ENCODE measurements around the gene EXOC3. TPM values are rescaled to one million over a fixed set of nuclear protein-coding genes. Genes with fewer than 3 reads are reported as not detected.
A peak's percentile ranks its signal among the peaks of the same experiment; 100 is the strongest.
"Not testable (repeated sequence)": the region's sequence is repeated elsewhere in the genome, so short reads cannot be mapped to it uniquely, and the experiment has no call there.

EXOC3 gene
- polyA plus RNA-seq, 12 donors, result 28.6 to 44.6 (median 35.4) TPM; not detected in 1

DNA sequence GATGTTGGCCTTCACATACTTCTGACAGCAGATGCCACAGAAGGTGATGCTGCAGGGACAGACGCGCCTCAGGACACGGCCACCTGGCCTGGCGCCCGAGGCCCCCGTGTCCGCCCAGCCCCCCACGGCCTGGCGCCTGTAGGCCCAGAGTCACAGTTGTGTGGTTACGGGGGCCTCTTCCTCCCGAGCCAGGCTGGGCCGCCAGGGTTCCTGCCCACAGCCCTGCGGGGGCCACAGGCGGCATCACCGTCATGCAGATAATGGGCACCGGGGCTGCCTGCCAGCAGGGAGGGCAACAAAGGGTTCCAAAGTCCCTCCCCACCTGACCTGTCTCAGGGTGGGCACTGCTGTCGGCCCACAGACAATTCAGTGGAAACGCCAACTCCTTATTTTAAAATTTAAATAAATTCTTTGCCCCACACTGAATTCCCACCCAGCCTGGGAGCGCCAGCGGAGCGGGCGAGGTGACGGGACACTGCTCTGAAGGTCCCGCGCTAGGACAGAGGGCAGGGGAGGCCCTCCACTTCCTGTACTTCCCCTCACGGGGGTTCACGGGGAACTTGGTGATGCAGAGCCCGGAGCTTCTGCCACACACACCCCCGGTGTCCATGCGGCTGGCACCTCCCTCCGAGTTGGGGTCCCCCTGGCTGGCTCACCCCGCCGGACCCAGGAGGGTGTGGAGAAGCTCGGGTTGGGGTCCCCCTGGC is 40.6 kb downstream of the EXOC3 start:
- no peak for DNase-seq

DNA sequence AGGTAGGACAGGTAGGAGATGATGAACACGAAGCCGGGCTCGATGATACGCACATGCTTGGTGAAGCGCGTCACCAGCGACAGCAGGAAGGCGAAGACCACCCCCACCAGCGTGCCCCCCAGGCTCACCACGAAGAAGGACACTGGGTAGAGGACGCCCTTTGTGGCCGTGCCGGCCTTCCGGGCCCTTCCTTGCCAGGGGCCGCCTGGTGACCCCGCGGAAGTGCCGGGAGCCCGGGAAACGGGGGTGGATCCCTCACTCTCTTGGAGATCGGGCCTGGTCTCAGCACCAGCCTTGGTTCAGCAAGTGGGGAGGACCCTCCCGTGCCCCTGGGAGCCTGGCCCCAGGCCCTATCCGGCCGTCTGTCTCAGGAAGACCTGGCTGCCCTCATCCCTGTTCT is 41.6 kb downstream of the EXOC3 start:
- no peak for DNase-seq

DNA sequence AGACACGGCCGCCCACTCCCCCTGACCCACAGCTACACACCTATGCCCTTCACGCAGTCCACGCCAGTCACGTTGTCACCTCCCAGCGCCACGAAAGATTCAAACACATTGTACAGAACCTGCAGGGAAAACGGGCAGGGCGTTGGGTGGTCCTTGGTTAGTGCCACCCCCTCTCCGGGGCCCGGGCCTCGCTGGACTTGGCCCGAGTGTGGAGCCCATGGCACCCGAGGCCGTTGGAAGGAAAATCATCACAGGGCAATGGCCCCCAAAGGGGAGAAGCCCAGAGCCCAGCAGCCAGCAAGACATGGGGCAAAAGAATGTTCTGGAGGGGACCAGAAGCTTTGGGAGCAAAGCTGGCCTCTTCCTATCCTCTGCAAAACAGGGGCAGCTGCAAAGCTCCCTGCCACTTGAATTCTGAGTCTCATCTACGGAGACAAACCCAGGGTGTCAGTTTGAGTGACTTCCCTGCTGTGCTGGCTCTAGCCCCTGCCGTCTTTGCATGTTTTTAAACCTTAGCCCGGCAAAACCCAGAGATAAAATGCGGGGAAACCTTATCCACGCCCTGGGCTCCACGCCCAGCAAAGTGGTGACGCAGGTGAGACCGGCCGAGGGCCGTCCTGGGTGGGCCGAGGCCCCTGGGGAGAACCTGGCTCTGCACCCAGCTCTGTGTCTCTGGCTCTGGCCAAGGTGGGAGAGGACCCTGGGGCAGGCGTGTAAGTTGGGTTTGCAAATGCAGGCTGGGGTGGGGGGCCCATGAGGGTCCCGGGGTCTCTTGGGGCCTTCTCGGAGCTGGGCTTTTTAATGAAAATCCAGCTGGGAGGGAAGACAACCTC is 42.4 kb downstream of the EXOC3 start:
- DNase-seq, result no peak

DNA sequence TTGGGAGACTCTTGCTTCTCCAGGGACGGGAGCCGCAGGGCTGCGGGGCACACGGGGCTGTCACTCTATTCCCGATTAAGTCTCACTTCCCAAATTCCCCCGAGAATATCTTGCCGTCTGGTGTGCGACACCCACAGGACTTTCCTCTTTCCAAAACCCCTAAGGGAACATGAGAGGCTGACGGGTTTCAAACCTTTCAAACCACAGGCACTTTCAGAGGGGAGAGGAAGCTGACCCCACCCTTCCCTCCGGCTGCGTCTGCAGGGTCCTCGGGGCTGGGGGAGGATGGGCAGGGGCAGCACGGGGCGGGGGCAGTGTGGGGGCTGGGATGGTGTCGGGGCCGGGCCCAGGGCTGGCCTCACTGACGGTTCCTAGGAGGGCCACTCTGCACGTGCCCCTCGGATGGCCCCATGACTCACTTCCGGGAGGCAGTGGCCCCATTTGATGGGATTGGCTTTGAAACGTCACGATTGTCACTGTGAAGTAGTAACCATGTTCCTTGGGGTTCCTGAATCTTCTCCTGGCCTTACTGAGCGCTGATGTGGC is 43.0 kb downstream of the EXOC3 start:
- no peak for DNase-seq

DNA sequence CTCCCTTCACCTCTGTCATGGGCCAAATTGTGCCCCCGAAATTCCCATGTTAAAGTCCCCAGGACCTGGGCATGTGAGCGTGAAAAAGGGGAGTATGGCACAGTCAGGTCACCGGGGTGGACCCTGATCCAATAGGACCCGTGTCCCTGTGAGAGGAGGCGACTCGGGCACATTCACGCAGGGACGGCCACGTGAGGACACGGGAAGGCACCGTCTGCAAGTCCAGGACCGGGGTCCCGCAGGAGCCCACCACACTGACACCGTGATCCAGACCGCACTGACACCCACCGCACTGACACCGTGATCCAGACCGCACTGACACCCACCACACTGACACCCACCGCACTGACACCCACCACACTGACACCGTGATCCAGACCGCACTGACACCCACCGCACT is 43.6 kb downstream of the EXOC3 start:
- DNase-seq, result not testable (repeated sequence)

DNA sequence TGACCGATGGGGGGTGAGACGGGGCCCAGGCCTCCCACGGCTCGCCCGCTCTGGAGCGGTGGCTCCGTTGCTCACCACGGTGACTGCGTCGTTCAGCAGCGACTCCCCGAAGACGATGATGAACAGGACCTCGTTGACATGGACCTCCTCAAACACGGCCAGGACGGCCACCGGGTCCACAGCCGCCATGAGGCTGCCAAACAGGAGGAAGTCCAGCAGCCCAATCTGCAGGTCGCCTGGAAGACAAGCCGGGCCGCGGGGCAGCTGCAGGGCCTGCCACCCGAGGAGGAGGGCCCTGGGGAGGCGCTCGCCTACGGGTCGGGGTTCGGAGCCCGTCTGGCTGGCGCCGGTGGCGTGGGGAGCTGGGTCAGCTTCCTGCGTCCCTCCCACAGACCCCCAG is 45.3 kb downstream of the EXOC3 start:
- DNase-seq, result no peak

- DNase-seq, result no peak
Measured at GRCh38 chr5:488744-489688, 46.0 kb downstream of the EXOC3 start.

GRCh38 chr5:489689-490080 is 46.7 kb downstream of the EXOC3 start:
- no peak for DNase-seq

- no peak for DNase-seq
Measured at GRCh38 chr5:490116-491106, 47.4 kb downstream of the EXOC3 start.

DNA sequence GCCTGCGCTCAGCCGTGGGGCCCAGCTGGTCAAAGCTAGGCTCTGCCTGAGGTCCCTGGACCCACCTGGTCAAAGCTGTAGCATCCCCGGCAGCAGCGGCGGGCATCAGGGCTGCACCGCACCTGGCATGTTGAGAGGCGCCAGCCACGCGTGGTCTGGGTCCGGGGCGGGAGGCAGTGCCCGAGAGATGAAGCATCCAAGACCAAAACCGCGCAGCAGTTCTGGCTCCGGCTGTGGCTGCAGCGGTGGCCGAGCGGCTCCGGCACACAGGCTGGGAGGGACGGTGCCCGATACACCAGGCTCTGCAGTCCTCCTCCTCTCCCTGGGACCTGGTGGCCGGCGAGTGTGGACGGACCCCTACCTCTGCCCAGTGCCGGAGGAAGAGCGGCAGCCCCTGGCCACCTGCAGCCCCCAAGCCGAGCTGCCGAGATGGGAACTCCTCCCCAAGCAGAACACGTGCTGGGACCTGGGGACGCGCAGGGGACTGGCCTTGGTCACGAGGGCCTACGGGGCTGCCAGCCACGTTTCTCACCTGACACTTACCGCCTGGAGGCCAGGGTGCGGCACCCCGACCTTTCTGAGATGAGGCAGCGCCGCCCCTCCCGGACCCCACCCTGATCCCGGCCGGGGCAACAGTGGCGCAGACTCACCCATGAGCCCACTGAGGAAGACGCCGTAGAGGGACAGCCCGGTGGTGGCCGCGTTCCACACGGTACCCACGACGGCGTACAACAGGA is 48.3 kb downstream of the EXOC3 start:
- no peak for DNase-seq

DNA sequence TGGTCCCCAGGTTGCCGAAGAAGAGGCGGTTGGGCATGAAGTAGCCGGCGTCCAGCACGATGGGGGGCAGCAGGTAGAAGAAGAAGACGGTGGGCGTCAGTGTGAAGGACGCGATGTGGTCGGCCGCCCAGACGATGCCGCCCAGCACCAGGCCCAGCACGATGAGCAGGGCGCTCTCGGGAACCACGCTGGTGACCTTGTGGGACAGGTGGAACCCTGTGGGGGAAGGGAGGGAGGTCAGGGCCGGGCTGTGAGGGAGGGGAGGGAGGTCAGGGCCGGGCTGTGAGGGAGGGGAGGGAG is 48.8 kb downstream of the EXOC3 start:
- no peak for DNase-seq

DNA sequence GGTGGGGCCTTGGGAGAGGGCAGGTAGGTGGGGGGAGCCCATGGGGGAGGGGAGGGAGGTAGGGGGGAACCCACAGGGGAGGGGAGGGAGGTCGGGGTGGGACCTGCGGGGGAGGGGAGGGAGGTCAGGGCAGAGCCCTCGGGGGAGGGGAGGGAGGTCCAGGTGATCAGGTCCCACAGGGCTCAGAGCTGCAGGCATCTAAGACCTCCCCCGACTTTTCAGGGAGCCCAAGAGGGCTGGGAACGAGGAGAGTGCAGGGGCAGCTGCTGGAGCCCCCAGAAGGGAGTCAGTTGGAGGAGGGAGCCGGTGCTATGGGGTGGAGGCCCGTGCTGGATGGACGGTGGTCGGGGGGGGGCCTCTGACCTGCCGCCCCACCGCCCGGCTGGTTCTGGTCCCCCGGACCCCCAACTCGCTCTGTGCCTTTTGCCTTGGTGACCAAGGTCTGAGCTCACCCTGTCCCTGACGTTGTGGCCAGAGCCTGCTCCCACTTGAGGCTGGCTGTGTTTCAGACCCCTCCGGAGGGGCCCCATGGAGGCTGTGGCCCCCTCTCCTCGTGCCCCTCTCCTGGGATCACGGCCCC is 49.4 kb downstream of the EXOC3 start:
- no peak for DNase-seq

GRCh38 chr5:493119-493701 is 50.2 kb downstream of the EXOC3 start:
- peak; percentile 31 for DNase-seq

DNA sequence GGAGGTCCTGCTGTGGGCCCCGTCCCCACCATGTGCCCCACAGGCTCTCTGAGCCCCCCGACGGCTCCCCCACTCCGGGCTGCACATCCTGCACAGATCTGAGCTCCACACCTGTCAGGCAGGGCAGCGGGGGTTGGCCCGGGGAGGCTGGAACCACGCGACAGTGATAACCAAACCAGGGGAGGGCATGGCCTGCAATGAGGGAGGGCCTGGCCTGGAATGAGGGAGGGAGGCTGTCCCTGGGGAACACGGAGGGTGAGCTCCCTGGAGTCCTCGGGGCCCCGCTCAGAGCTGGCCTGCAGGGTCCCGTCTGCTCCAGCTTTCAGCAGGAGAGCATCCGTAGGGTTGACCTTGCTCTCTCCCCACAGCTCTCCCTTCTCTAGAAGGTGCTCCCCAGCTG is 50.8 kb downstream of the EXOC3 start:
- DNase-seq, result no peak

- no peak for DNase-seq
Measured at GRCh38 chr5:494667-495255, 51.8 kb downstream of the EXOC3 start.

- DNase-seq, result no peak
Measured at GRCh38 chr5:496028-496427, 53.1 kb downstream of the EXOC3 start.

DNA sequence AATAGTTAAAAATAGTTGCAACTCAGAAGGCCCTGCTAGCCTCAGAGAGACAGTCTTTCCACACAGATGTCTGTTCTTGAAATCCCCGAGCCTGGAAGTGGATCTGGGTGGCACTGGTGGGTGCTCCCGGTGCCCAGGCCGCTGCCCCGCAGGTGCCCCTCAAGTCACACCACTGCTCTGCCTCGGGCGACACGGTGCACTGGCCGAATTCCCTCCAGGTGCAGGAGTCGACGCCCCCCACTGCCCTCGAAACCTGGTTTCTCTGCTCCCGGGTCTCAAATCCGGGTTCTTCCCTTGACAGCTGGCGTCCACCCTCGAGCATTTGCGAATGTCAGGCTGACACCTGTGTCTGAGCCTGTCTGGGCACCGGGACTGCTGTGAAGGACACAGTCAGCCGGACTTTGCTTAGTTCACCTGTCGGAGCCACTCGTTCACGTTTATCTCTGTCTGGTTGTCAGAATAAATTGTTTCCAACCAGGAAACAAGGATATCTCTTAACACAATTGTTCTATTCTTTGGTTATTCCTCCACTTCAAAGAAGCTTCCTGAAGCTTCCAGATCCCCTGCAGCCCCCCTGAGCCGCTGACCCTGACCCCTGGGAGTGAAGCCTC is 54.2 kb downstream of the EXOC3 start:
- DNase-seq, result no peak

GRCh38 chr5:497871-498509 is 55.0 kb downstream of the EXOC3 start:
- DNase-seq, result no peak

Measured in muscle of arm (tissue), 12 donors.